H9 (cell line): Measurements from ENCODE around the gene DHRS7B. TPM values are rescaled to one million over a fixed set of nuclear protein-coding genes. Genes with fewer than 3 reads are reported as not detected.

Experiments used
- DNase-seq: peaks from one replicate; pipeline ENCODE4 v3.0.0-alpha.2; 2017
- H2AFZ ChIP-seq: one replicate; pipeline ENCODE4 v1.6.1; 2013; ENCODE audit warnings: mild to moderate bottlenecking, low read length, control low read depth, moderate library complexity
- H2AK5ac ChIP-seq: 2 replicates; pipeline ENCODE4 v1.6.1; 2013; ENCODE audit warnings: low read length, control low read depth, mixed read lengths; ENCODE audit not compliant: insufficient read length
- H2BK120ac ChIP-seq: one replicate; pipeline ENCODE4 v1.6.1; 2013; ENCODE audit warnings: low read depth, mild to moderate bottlenecking, low read length, control low read depth, inconsistent platforms; ENCODE audit not compliant: poor library complexity, severe bottlenecking
- H2BK12ac ChIP-seq: 2 replicates; pipeline ENCODE4 v1.6.1; 2013; ENCODE audit warnings: low read length, control low read depth, mixed read lengths, low read depth; ENCODE audit not compliant: insufficient read length
- H2BK15ac ChIP-seq: 2 replicates; pipeline ENCODE4 v1.6.1; 2013; ENCODE audit warnings: low read depth, low read length, control low read depth
- H2BK20ac ChIP-seq: one replicate; pipeline ENCODE4 v1.6.1; 2013; ENCODE audit warnings: low read depth, mild to moderate bottlenecking, low read length, control low read depth, inconsistent platforms; ENCODE audit not compliant: poor library complexity, severe bottlenecking
- H2BK5ac ChIP-seq: 2 replicates; pipeline ENCODE4 v1.6.1; 2013; ENCODE audit warnings: low read length, control low read depth, mixed read lengths; ENCODE audit not compliant: insufficient read length
- H3K14ac ChIP-seq: 2 replicates; pipeline ENCODE4 v1.6.1; 2013; ENCODE audit warnings: low read length, control low read depth; ENCODE audit not compliant: insufficient read depth
- H3K18ac ChIP-seq: 2 replicates; pipeline ENCODE4 v1.6.1; 2013; ENCODE audit warnings: low read depth, mild to moderate bottlenecking, mixed read lengths, low read length, control low read depth; ENCODE audit not compliant: insufficient read length
- H3K23ac ChIP-seq: 2 replicates; pipeline ENCODE4 v1.6.1; 2013; ENCODE audit warnings: low read length, control low read depth, mixed read lengths, low read depth; ENCODE audit not compliant: insufficient read length
- H3K23me2 ChIP-seq: 2 replicates; pipeline ENCODE4 v1.6.1; 2013; ENCODE audit warnings: low read depth, mild to moderate bottlenecking, mixed read lengths, low read length, control low read depth; ENCODE audit not compliant: insufficient read length, poor library complexity, severe bottlenecking
- H3K27ac ChIP-seq: 2 replicates; pipeline ENCODE4 v1.5.1; 2013; ENCODE audit warnings: low read length, control low read depth, mixed read lengths, low read depth; ENCODE audit not compliant: insufficient read length
- H3K27me3 ChIP-seq: 2 replicates; pipeline ENCODE4 v1.6.1; 2013; ENCODE audit warnings: low read length, control low read depth, inconsistent platforms; ENCODE audit not compliant: insufficient read depth
- H3K4ac ChIP-seq: 2 replicates; pipeline ENCODE4 v1.6.1; 2013; ENCODE audit warnings: low read depth, mild to moderate bottlenecking, control low read depth, inconsistent platforms, low read length, moderate library complexity
- H3K4me1 ChIP-seq: 2 replicates; pipeline ENCODE4 v1.6.1; 2013; ENCODE audit warnings: low read length, control low read depth, inconsistent platforms; ENCODE audit not compliant: insufficient read depth
- H3K4me2 ChIP-seq: 2 replicates; pipeline ENCODE4 v1.6.1; 2013; ENCODE audit warnings: low read length, control low read depth, mixed read lengths; ENCODE audit not compliant: insufficient read length, insufficient read depth
- H3K56ac ChIP-seq: 2 replicates; pipeline ENCODE4 v1.6.1; 2013; ENCODE audit warnings: low read depth, mild to moderate bottlenecking, mixed read lengths, low read length, control low read depth; ENCODE audit not compliant: insufficient read length
- H3K79me1 ChIP-seq: 2 replicates; pipeline ENCODE4 v1.6.1; 2013; ENCODE audit warnings: low read depth, mild to moderate bottlenecking, moderate library complexity, low read length, control low read depth, inconsistent platforms; ENCODE audit not compliant: insufficient read depth, poor library complexity, severe bottlenecking
- H3K79me2 ChIP-seq: 2 replicates; pipeline ENCODE4 v1.6.1; 2013; ENCODE audit warnings: low read length, control low read depth, inconsistent platforms; ENCODE audit not compliant: insufficient read depth
- H3K9ac ChIP-seq: 2 replicates; pipeline ENCODE4 v1.6.1; 2013; ENCODE audit warnings: low read length, control low read depth, mixed read lengths; ENCODE audit not compliant: insufficient read length; ENCODE audit errors: extremely low read depth
- H3K9me3 ChIP-seq: one replicate; pipeline ENCODE4 v1.6.1; 2013; ENCODE audit warnings: low read depth, low read length, inconsistent platforms; ENCODE audit not compliant: control insufficient read depth
- H3T11ph ChIP-seq: one replicate; pipeline ENCODE4 v1.6.1; 2013; ENCODE audit warnings: mild to moderate bottlenecking, low read length, control low read depth, inconsistent platforms
- H4K20me1 ChIP-seq: one replicate; pipeline ENCODE4 v1.6.1; 2013; ENCODE audit not compliant: control insufficient read depth, insufficient read length, insufficient read depth
- H4K5ac ChIP-seq: 2 replicates; pipeline ENCODE4 v1.6.1; 2013; ENCODE audit warnings: low read depth, mild to moderate bottlenecking, mixed read lengths, low read length, control low read depth; ENCODE audit not compliant: insufficient read length
- H4K8ac ChIP-seq: replicated peaks from 2 replicates; pipeline ENCODE4 v1.6.1; 2013; ENCODE audit warnings: low read length, control low read depth, mixed read lengths, low read depth; ENCODE audit not compliant: insufficient read length
- H4K91ac ChIP-seq: 2 replicates; pipeline ENCODE4 v1.6.1; 2013; ENCODE audit warnings: low read depth, mild to moderate bottlenecking, moderate library complexity, mixed read lengths, low read length, control low read depth; ENCODE audit not compliant: insufficient read length
- H3K27ac Mint-ChIP-seq, 3 experiments: 2 replicates in 2 of 3; 3 replicates in 1 of 3; pipeline ENCODE4 v1.8.0; 2020 to 2021; ENCODE audit warnings: mixed read lengths in 3 of 3, mild to moderate bottlenecking in 1 of 3, moderate library complexity in 1 of 3
- H3K27me3 Mint-ChIP-seq: 2 replicates; pipeline ENCODE4 v1.8.0; 2021; ENCODE audit warnings: low read depth, mild to moderate bottlenecking, moderate library complexity, mixed read lengths
- H3K36me3 Mint-ChIP-seq, 3 experiments: 2 replicates in 2 of 3; 3 replicates in 1 of 3; pipeline ENCODE4 v1.8.0; 2020 to 2021; ENCODE audit warnings: low read depth in 3 of 3, mixed read lengths in 3 of 3; ENCODE audit not compliant: insufficient read depth in 1 of 3
- H3K4me1 Mint-ChIP-seq, 2 experiments: 2 replicates each; pipeline ENCODE4 v1.8.0; 2020; ENCODE audit warnings: mixed read lengths in 2 of 2
- H3K4me3 Mint-ChIP-seq, 2 experiments: 2 replicates in 1 of 2; 3 replicates in 1 of 2; pipeline ENCODE4 v1.8.0; 2020 to 2021; ENCODE audit warnings: mild to moderate bottlenecking in 2 of 2, mixed read lengths in 2 of 2, moderate library complexity in 1 of 2
- H3K9me3 Mint-ChIP-seq, 2 experiments: 2 replicates in 1 of 2; 3 replicates in 1 of 2; pipeline ENCODE4 v1.8.0; 2020; ENCODE audit warnings: mild to moderate bottlenecking in 2 of 2, mixed read lengths in 2 of 2, moderate library complexity in 1 of 2
- CTCF ChIP-seq: fragments of 200-600 bp; sonication (generic); conservative IDR thresholded peaks from 3 replicates; pipeline ENCODE4 v1.8.0; 2021; ENCODE audit warnings: antibody characterized with exemption, mild to moderate bottlenecking
- WGBS: extraction: QIAGEN DNeasy Blood & Tissue Kit; methylation state at CpG from one replicate; pipeline ENCODE4 v1.1.7; 2013; ENCODE audit warnings: missing lambda C conversion rate, low lambda C conversion rate, mixed read lengths; ENCODE audit not compliant: insufficient read length; ENCODE audit errors: extremely low coverage; 5-methylcytosine and 5-hydroxymethylcytosine counted together
- total RNA-seq: library from RNA; stranded (reverse); gene quantifications from 2 replicates; pipeline ENCODE4 v1.2.1, GENCODE V29; 2021

Gene DHRS7B
- total RNA-seq, 1 experiment from 2014 or later, result 20.3 TPM

GRCh38 chr17:21134559-21134958 lies 7.8 kb downstream of the DHRS7B start:
- Histone ChIP-seq H4K91ac (no peak overlapping the region), H2AK5ac (no peak overlapping the region), H3K27me3 (no peaks in the 10 kb centered on the region), H3K23ac (no peak overlapping the region), H2BK15ac (no peak overlapping the region), H2BK12ac (no peak overlapping the region), H3K56ac (no peak overlapping the region), H3T11ph (no peak overlapping the region), H3K14ac (no peak overlapping the region), H3K4ac (no peak overlapping the region), H3K4me2 (no peak overlapping the region), H4K20me1 (no peaks in the 10 kb centered on the region), H3K23me2 (no peaks in the 10 kb centered on the region), H2AFZ (no peak overlapping the region), H3K9ac (no peak overlapping the region), H2BK120ac (no peak overlapping the region), H3K27ac (no peak overlapping the region), H4K8ac (no peak overlapping the region), H2BK5ac (no peak overlapping the region), H3K79me1 (peaks cover 2% of the 10 kb centered on the region), H3K79me2 (no peaks in the 10 kb centered on the region; the same call in 1 of the 2 replicates), H3K18ac (no peak overlapping the region), H3K9me3 (peaks cover 21% of the 10 kb centered on the region), H2BK20ac (no peak overlapping the region), H3K4me1 (no peaks in the 10 kb centered on the region), H4K5ac (no peak overlapping the region)
- no CpG with 5 or more reads among the region's 2 CpGs for WGBS
- H3K36me3 Mint-ChIP-seq, result peaks cover 28 to 68% (median 55%) of the 10 kb centered on the region in 3 experiments
- no peak for TF ChIP-seq CTCF
- H3K4me3 Mint-ChIP-seq, result no peak overlapping the region
- no peak for DNase-seq
- peaks cover 0 to 8% of the 10 kb centered on the region in 2 experiments; a peak in 2 of 4 replicates for H3K4me1 Mint-ChIP-seq
- no peak overlapping the region for H3K27ac Mint-ChIP-seq
- peaks cover 2% of the 10 kb centered on the region for H3K27me3 Mint-ChIP-seq
- peaks cover 67 to 70% of the 10 kb centered on the region in 2 experiments for H3K9me3 Mint-ChIP-seq
